HG03457 (cell line): ENCODE data around the gene APBA3.

ENCODE experiments used
- ATAC-seq: cut with Tn5 transposase; IDR thresholded peaks from one replicate; pipeline ENCODE4 v1.9.1; 2021; ENCODE audit warnings: moderate number of reproducible peaks; ENCODE audit not compliant: unreplicated experiment

APBA3 gene

DNA sequence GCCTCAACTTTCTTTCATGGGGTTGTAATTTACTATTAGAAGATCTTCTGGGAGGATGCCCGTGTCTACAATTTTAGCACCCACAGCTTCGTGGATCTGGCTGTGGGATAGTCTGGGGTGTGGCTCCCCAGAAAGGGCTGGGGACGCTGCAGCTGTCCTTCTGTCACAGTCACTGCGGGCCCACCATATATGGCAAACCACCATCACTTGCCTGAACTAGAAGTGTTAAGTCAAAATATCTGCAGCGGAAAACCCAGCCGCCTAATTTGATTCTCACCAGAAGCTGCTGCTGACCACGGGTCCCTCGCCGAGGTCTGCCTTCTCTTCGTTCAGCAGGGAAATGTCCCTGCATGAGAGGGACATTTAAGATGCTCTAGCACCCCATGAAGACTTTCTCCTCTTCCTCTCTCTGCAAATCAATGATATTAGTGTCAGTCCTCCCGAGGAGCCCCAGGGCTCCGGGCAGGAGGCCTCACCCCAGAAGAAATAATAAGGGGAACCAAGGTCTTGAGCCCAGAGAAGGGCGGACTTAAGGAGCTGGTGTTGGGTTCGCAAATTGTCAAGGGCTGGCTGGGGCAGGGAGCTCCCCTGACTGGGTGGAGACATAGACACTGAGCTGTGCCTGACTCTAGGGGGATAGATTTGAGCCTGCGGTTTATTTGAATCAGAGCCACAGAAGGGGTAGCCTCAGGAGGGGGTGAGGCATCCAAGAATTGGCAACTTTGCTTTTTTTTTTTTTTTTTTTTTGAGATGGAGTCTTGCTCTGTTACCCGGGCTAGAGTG lies 27.7 kb upstream of the APBA3 start:
- no peak for ATAC-seq

DNA sequence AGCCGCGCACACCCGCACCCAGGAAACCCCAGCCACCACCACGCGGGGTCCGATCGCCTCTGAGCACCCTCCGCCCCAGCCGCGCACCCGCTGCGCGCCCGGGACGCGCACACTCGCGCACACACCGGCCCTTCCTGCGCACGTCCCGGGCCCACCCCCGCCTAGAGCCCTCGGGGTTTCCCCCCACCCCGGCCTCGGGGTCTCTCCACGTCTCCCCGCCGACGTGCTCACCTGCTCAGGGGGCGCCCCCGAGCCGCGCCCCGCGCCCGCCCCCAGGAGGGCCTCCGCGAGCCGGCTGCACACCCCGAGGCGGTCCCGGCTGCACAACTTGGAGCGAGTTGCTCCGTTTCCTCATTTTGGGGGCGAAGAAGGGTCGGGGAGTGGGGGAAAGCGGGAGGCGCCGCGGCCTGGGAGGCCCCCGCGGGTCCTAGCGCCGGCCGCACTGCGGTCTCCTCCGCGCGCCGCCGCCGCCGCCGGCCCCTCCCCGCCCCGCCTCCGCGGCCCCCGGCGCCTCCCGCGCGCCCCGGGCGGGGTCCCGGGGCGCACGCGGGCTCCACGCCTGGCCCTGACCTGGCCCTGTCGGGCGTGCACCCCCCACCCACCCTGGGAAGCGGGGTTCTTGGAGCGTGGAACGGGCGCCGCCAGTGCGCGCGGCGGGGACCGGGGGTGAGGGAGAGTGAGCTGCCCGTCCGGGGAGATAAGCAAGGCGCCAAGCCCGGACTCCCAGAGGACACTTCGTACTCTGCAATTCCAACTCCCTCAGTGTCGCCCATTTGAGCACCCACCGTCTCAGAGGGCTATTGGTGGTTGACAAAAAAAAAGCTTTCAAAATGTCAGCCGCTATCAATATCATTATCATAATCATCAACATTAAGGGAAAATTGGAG lies 24.7 kb upstream of the APBA3 start, which contains the start of gene MATK:
Gene MATK, minus strand, starts transcription at position 444 of the 887 bp plus-strand sequence. CDS start 1,246 bp downstream, outside the sequence.
- ATAC-seq, result no peak

DNA sequence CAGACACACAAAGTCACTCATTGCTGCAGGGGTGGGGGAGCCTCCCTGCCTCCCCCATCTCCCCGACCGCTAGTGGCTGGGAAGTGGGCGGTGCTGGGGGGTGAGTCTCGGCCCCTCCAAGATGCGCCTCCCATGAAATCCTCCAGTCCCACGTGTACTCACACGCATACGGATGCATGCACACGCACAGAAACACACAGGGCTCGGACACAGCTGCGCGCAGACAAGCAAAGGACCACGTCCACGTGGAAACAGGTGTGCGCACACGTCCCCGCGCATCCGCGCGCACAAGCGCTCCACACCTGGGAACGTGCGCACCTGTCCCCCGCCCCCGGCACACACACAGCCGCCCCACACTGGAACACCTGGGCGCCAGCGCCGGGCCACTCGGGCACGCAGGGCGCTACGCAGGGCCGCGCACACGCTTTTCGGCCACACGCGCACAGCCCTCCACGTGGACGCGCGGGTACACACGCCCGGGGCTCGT lies 24.0 kb upstream of the APBA3 start:
- ATAC-seq, result no peak

DNA sequence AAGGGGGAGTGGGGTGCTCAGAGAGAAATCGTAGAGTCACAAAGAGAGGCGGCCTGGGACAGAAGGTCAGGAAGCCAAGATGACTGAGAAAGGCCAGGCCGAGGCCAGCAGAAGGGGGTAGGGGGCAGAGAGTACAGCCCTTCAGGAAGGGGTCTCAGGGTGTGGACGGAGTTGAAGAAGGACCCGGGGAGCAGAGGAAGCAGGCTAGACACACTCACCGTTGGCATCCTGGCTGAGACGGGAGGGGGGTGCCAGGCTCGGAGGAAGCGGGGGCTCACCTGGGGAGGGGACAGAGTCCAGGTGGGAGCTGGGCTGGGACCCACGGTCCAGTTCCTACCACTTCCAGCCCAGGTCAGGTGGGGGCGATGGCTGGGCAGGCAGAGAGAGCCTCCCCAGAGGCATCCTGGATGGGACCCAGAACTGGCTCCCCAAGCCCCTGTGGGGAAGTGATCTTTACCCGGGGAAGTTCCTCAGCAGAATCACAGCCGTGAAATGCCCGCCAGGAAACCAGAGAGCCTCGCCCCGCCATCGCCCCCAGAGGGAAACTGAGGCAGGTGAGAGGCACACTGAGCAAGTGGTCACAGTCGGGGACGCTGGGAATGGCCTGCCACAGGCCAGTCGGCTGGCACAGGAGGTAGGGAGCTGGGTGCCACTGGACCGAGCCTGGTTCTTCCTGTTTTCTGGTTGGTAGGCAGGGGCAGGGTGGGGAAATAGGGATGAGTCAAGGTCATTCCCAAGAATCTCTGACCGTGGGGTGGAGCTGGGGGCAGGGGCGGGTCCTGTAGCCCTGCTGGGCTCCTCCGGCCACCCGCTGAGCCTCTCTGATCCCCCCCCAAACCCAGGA lies 23.3 kb upstream of the APBA3 start:
- ATAC-seq, result no peak

DNA sequence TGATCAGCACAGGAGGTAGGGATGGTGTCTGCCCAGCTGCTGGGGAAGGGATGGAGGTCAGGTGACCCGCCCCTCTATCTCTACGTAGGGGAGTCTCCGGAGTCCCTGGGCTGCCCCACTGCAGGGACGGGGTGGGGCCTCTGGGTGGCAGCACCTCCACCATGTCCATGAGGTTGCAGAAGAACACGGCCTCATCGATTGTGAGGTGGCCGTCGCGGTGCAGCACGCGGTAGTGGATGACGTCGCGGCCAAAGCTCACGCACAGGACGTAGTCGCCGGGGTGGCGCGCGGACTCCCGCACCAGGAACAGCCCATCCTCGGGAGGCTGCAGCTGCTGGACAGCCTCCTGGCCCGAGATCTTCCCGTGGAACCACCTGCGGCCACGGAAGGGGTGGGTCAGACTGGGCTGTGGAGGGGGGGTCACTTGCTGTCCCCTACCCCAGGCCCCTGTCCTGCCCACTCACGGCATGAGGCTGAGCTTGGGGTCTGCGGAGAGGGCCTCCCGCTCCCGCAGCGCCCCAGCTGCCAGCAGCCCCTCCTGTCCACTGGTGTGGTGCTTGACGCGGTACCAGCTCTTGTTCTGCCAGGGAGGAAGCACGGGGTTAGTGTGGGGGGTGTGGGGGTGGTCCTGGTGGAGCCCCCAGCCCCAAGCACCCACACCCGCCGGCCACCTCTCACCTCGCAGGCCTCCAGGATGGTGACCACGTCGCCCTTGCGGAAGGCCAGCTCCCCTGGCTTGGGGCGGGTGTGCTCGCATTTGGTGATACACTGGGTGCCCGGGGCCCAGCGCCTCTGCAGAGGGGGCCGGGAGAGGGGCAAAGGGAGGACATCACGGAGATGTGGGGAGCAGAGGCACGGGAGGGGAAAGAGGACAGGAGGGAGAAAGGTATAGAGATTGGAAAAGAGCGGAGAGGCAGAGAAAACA lies 22.4 kb upstream of the APBA3 start:
- ATAC-seq, result no peak

DNA sequence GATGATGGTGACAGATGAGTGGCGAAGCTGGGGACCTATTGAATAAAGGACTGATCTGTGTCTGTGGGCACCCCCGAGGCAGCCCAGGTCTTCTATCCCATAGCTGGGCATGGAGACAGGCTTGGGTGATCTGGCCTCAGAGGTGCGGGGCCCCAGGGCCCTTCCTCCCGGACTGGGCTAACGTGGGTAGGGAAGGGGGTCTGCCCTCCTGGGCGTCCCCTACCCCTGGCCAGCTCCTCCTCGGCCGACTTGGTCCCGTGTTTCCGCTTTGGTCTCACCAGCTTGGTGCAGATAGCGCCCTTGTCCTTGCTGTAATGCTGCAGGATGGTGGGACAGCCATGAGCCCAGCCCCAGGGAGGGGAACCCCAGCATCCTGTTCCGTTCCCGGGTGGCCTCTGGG lies 21.4 kb upstream of the APBA3 start:
- no peak for ATAC-seq

DNA sequence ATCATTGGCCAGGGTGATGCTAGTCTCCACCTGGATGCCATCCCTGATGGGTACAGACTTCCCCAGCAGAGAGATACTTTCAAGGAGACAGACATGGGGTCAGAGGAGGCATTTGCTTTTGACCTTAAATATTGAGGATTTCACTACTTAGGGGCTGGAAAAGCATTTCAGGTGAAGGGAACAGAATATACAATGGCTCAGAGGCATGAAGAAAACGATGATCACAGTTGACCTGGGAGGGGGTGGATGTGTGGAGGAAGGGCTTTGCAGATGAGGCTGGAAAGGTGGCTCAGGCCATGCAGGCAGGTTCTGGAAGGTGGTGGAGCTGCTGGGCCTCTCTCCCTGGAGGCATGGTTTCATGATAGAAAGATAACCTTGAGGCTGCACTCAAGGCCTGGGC lies 20.8 kb upstream of the APBA3 start:
- ATAC-seq, result no peak

DNA sequence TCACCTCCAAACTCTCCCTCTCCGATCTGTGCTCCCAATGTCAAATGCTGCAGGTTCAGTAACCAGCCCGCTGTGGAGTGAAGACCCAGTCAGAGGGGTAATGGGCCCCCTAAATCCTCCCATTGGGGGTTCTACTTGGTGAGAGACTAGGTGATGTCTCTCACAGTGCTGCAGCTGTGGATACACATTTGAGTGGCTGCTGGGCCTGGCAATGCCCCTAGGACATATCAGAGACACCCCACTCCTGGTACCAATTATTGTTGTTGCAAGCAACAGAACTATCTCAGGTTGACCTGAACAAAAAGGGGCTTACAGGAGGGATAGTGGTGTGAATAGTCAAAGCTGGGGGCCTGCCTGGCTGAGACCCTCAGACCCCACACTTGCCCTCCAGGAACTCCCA lies 20.1 kb upstream of the APBA3 start:
- ATAC-seq, result no peak

DNA sequence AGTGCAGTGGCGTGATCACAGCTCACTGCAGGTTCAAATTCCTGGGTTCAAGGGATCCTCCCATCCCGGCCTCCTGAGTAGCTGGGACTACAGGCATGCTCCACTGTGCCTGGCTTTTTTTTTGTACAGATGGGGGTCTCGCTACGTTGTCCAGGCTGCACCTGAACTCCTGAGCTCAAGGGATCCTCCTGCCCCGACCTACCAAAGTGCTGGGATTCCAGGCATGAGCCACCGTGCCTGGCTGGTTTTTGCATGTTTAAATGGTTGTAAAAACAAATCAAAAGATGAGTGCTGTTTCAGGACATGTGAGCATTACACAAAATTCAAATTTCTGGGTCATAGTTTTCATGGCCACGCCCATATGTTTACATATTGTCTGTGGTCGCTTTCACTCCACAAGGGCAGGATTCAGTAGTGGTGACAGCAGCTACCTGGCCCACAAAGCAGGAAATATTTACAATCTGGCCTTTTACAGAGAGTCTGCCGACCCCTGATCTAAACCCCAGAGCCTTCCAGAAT lies 19.4 kb upstream of the APBA3 start:
- ATAC-seq, result no peak

DNA sequence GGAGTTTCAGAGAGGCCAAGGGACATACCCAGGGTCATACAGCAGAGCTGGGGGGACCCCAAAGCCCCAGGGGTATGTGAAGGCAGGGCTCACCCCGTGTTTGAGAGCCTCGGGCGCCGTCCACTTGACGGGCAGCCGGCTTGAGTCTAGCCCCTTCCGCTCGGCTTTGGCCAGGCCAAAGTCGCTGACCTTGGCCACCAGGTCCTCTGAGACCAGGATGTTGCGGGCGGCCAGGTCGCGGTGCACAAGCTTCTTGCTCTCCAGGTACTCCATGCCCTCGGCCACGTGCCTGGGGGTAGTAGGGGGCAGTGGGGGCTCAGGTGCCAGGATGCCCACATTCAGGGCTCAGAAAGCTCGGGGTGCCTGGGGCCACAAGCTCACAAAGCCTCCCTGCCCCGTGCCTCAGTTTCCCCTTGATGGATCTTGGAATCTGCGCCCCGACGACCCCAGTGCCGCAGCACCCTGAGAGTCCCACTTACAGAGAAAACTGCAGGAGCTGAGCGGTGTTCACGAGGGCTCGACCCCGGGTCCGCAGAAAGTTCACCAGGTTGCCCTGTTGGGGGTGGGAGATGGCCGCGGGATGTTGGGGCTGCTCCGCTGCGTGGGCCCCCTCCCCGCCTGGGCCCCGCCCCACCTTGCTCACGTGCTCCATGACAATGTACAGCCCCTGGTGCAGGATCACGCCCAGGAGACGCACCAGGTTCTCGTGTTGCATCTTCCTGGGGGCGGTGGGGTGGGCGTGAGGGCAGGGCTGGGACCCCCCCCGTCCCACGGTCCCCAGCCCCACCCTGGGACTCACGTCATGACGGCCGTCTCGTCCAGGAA lies 17.6 kb upstream of the APBA3 start:
- ATAC-seq, result no peak

DNA sequence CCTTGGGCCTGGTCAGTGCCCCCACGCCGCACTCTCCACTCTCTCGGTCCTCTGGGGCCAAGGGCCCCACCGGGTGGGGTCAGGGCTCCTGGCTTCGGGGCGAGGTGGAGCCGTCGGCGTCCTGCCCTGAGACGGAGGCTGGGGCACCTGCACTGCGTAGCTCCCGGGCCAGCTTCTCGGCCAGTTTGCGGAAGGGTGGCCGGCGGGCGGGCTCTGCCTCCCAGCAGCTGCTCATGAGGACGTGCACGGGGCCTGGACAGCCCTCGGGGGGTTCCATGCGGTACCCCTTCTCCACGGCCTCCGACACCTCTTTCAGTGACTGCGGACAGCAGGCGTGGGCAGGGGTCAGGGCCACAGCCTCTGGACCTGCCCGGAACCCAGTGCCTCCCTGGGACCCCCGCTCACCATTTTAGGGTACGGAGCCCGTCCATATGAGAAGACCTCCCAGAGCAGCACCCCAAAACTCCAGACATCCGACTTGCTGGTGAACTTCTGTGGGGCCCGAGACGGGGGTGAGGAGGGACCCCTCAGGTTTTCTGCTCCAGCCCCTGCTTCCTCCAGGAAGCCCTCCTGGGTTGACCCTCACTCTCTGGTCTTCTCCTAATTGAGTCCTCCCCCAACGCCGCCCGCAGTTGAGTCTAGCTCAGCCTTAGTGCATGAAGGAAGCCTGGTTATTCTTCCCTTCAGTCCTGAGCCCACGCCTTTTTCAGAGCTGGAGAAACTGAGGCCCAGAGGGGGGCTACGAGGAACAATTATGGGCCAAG lies 16.8 kb upstream of the APBA3 start:
- no peak for ATAC-seq

DNA sequence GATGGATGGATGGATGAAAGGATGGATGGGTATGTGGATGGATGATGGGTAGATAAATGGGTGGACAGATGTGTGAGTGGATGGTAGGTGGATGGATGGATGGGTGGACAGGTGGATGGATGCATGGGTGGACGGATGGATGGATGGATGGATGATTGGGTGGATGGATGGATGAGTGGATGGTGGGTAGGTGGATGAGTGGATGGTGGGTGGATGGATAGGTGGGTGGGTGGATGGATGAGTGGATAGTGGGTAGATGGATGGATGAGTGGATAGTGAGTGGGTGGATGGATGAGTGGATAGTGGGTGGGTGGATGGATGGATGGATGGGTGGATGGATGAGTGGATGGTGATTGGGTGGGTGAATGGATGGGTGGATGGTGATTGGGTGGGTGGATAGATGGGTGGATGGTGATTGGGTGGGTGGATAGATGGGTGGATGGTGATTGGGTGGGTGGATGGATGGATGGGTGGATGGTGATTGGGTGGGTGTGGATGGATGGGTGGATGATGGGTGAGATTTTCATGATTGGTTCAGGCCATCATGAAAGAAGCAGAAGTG lies 15.1 kb upstream of the APBA3 start:
- ATAC-seq, result no peak

DNA sequence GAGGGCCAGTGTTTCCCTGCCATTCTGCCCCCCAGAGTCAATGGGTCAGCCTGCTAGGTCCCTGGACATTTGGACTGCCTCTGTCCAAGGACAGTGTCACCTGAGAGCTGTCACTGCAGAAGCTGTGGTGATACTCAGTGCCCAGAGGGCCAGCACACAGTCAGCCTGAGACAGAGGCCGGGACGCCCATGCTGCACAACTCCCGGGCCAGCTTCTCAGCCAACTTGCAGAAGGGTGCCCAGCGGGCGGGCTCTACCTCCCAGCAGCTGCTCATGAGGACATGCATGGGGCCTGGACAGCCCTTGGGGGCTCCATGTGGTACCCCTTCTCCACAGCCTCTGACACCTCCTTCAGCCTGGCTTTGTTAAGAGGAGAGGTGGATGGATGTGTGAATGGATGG lies 14.3 kb upstream of the APBA3 start:
- no peak for ATAC-seq

DNA sequence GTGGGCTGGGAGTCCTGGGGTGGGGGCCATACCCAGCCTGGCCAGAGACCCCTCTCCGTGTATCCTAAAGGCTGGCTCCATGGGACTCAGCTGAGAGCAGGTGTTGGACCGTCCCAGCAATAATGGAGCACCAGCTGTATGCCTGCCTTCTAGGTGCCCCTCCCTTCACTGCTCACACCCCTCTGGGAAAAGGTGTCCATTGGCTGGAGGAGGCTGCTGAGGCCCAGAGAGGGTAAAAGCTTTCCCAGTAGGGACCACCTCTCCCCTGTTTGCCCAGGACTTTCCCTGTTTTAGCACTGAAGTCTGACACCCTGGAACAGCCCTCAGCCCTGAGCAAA lies 13.9 kb upstream of the APBA3 start:
- no peak for ATAC-seq

DNA sequence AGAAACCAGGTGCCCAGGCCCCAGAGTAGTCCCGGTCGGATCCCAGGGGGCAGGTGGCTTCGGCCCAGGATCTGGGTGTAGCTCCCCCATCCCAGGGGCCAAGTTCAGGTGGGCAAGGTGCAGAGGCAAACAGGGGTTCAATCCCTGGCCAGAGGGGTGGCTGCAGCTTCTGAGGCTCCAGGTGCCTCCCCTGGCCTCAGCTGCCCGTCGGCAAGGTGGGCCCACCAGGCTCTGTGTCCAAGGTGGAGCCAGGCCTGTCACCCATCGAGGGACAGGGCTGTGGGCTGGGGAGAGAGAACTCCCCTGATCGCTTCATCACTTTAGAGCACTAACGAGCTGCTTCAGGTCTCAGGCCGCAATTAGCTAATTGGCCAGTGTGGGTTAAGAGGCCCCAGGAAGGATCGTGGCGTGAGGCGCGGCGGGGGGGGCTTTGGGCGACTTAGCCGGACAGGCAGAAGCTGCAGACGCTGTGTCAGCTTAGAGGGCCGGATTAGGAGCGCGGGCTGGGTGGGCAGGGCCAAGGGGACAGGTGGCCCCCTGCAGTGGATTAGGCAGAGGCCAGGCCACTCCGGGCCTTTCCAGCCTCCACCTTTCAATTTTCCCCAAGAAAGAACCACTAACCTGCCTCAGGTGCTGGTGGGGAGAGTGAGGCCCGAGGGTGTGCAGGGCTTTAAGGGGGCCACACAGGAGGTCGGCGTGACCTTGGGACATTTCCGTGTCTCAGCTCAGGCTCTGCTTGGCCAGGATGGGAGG lies 13.3 kb upstream of the APBA3 start:
- ATAC-seq, result no peak

DNA sequence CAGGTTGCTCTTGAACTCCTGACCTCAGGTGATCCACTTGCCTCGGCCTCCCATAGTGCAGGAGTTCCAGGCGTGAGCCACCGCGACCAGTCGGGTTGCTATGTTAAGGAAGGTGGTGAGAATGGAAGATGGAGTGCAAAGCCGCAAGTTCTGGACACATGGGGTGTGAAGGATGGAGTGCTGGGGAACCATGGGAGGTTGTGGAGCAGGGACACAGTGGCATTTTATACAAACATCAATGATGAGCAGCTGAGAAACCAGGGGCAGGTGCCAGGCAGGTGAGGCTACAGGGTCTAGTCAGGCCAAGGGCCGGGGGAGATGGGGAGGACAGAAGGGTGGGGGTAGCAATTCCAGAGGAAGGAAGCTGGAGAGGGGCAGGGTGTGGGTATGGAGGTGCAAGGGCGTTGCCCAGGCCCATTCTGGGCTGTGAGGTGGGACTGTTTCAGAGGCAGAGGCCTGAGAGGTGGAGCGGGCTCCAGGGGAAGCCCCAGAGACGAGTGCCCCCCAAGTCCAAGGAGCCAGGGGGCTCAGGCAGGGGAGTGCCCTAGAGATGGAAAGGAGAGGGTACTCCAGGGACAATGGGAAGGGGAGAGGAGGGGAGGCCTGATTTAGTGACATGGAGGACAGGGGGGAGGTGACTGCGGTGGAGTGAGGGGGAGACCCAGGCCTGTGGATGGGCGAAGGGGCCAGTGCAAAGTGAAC lies 12.5 kb upstream of the APBA3 start:
- no peak for ATAC-seq
